ENCODE data around the gene NDRG3. TPM values are rescaled to one million over a fixed set of nuclear protein-coding genes. Genes with fewer than 3 reads are reported as not detected.

The NDRG3 gene
- polyA plus RNA-seq, 1 experiment, result 39.5 TPM

GRCh38 chr20:36632147-36632486 lies 113.8 kb downstream of the NDRG3 start:
- POLR2A ChIA-PET, result no interaction called here
- TF ChIP-seq CTCF (IDR thresholded peaks at IDR 0.05; ENCODE audit: low read depth, low read length), result no peak
- H3K27ac ChIP-seq (ENCODE audit: low read depth, low read length), result no peak overlapping the region
- DNase-seq (ENCODE audit: low read depth, low spot score), result no peak
- CTCF ChIA-PET, result no interaction called here
- H3K4me3 ChIP-seq (ENCODE audit: low read depth, low read length), result no peak overlapping the region
- H3K9me3 ChIP-seq (ENCODE audit: control insufficient read depth, insufficient read depth, low read length), result no peaks in the 10 kb centered on the region
- H3K27me3 ChIP-seq (ENCODE audit: control insufficient read depth, insufficient read depth, low read length), result peaks cover 5% of the 10 kb centered on the region

- TF ChIP-seq CTCF (IDR thresholded peaks at IDR 0.05; ENCODE audit: low read depth, low read length), result no peak
Observed at GRCh38 chr20:36631646-36632045, 114.2 kb downstream of the NDRG3 start.

GRCh38 chr20:36629719-36630681 lies 115.9 kb downstream of the NDRG3 start:
- no peak overlapping the region for H3K4me3 ChIP-seq (ENCODE audit: low read depth, low read length)
- ChIA-PET POLR2A (no interaction called here), CTCF (no interaction called here)
- H3K27me3 ChIP-seq (ENCODE audit: control insufficient read depth, insufficient read depth, low read length), result peaks cover 3% of the 10 kb centered on the region
- no peak for DNase-seq (ENCODE audit: low read depth, low spot score)
- no peak for TF ChIP-seq CTCF (IDR thresholded peaks at IDR 0.05; ENCODE audit: low read depth, low read length)
- no peaks in the 10 kb centered on the region for H3K9me3 ChIP-seq (ENCODE audit: control insufficient read depth, insufficient read depth, low read length)
- no peak overlapping the region for H3K27ac ChIP-seq (ENCODE audit: low read depth, low read length)

More at GRCh38 chr20:36631646-36632045, 114.2 kb downstream of the NDRG3 start:
- DNase-seq (ENCODE audit: low read depth, low spot score), result no peak
- no peak overlapping the region for H3K4me3 ChIP-seq (ENCODE audit: low read depth, low read length)
- H3K27ac ChIP-seq (ENCODE audit: low read depth, low read length), result no peak overlapping the region
- POLR2A ChIA-PET, result no interaction called here
- peaks cover 5% of the 10 kb centered on the region for H3K27me3 ChIP-seq (ENCODE audit: control insufficient read depth, insufficient read depth, low read length)
- CTCF ChIA-PET, result no interaction called here
- H3K9me3 ChIP-seq (ENCODE audit: control insufficient read depth, insufficient read depth, low read length), result no peaks in the 10 kb centered on the region

- no peak overlapping the region for H3K27ac ChIP-seq (ENCODE audit: low read depth, low read length)
- TF ChIP-seq CTCF (IDR thresholded peaks at IDR 0.05; ENCODE audit: low read depth, low read length), result no peak
- CTCF ChIA-PET, result interaction anchor here (1.3 kb wide), 1 partner anchor 127 kb away, joined by 3 read pairs; no protein-coding TSS in a partner anchor
- H3K9me3 ChIP-seq (ENCODE audit: control insufficient read depth, insufficient read depth, low read length), result no peaks in the 10 kb centered on the region
- no peaks in the 10 kb centered on the region for H3K27me3 ChIP-seq (ENCODE audit: control insufficient read depth, insufficient read depth, low read length)
- POLR2A ChIA-PET, result no interaction called here
- H3K4me3 ChIP-seq (ENCODE audit: low read depth, low read length), result no peak overlapping the region
- DNase-seq (ENCODE audit: low read depth, low spot score), result no peak
Observed at GRCh38 chr20:36628076-36628475, 117.8 kb downstream of the NDRG3 start.

GRCh38 chr20:36624944-36625324 lies 121.0 kb downstream of the NDRG3 start:
- no peaks in the 10 kb centered on the region for H3K9me3 ChIP-seq (ENCODE audit: control insufficient read depth, insufficient read depth, low read length)
- TF ChIP-seq CTCF (IDR thresholded peaks at IDR 0.05; ENCODE audit: low read depth, low read length), result no peak
- POLR2A ChIA-PET, result no interaction called here
- H3K4me3 ChIP-seq (ENCODE audit: low read depth, low read length), result no peak overlapping the region
- CTCF ChIA-PET, result interaction anchor here (1.1 kb wide), 1 partner anchor 19 kb away, joined by 4 read pairs; the partner anchor contains the start of gene RAB5IF
- no peak overlapping the region for H3K27ac ChIP-seq (ENCODE audit: low read depth, low read length)
- DNase-seq (ENCODE audit: low read depth, low spot score), result no peak
- no peaks in the 10 kb centered on the region for H3K27me3 ChIP-seq (ENCODE audit: control insufficient read depth, insufficient read depth, low read length)
